HEK293 (cell line): ENCODE results near the gene EGFLAM.

Source experiments
- CTCF ChIA-PET: fragments of 350-600 bp; formaldehyde crosslinking; extraction: SDS; loops from one replicate; lab custom pipeline; 2021; ENCODE audit warnings: antibody characterized with exemption; lab: Yijun Ruan, JAX
- POLR2A ChIA-PET: fragments of 300-600 bp; formaldehyde crosslinking; extraction: SDS; loops from one replicate; lab custom pipeline; 2020; ENCODE audit warnings: antibody characterized with exemption, inconsistent platforms; lab: Yijun Ruan, JAX
- H3K27ac ChIP-seq: fragments of 200-500 bp; sonication (Bioruptor generic); 2 replicates; pipeline ENCODE4 v1.5.1; 2014; ENCODE audit warnings: low read depth, low read length, control low read depth, inconsistent platforms; ENCODE audit errors: extremely low read depth
- H3K36me3 ChIP-seq, 2 experiments: fragments of 200-500 bp in 1 of 2; sonication (Bioruptor generic) in 1 of 2; 1 replicate in 1 of 2; 2 replicates in 1 of 2; pipeline ENCODE4 v1.5.1; 2014 to 2017; ENCODE audit warnings: inconsistent platforms in 2 of 2, low read length in 2 of 2; ENCODE audit not compliant: control insufficient read depth in 2 of 2, insufficient read depth in 1 of 2
- H3K4me1 ChIP-seq: fragments of 200-500 bp; sonication (Bioruptor generic); 2 replicates; pipeline ENCODE4 v1.5.1; 2014; ENCODE audit warnings: mild to moderate bottlenecking, low read length, inconsistent platforms; ENCODE audit not compliant: control insufficient read depth, insufficient read depth
- H3K4me3 ChIP-seq: 2 replicates; pipeline ENCODE4 v1.5.1; 2011; ENCODE audit warnings: low read depth, mild to moderate bottlenecking, control low read depth, low read length, moderate library complexity
- H3K9me3 ChIP-seq: fragments of 200-500 bp; sonication (Bioruptor generic); 2 replicates; pipeline ENCODE4 v1.5.1; 2014; ENCODE audit warnings: low read depth, low read length, inconsistent platforms; ENCODE audit not compliant: control insufficient read depth, insufficient read depth
- ATF2 ChIP-seq: fragments of 450-650 bp; formaldehyde crosslinking; IDR thresholded peaks from 2 replicates; pipeline ENCODE4 v1.5.1; 2016; ENCODE audit warnings: missing biosample characterization, missing genetic modification characterization, low read depth
- EGR2 ChIP-seq: fragments of 450-650 bp; formaldehyde crosslinking; IDR thresholded peaks from 2 replicates; pipeline ENCODE4 v1.5.1; 2016; ENCODE audit warnings: low read depth, missing biosample characterization, missing genetic modification characterization
- GLIS2 ChIP-seq: fragments of 450-650 bp; formaldehyde crosslinking; IDR thresholded peaks from 2 replicates; pipeline ENCODE4 v1.5.1; 2016; ENCODE audit warnings: missing biosample characterization, missing genetic modification characterization
- HOXA7 ChIP-seq: sonication (generic); formaldehyde crosslinking; IDR thresholded peaks from 2 replicates; pipeline ENCODE4 v1.8.1; 2022; ENCODE audit warnings: missing genetic modification reagents, borderline replicate concordance
- SETDB1 ChIP-seq: IDR thresholded peaks from one replicate; pipeline ENCODE4 v1.6.1; 2017; ENCODE audit warnings: mild to moderate bottlenecking, low read length, moderate library complexity, mixed read lengths; ENCODE audit not compliant: insufficient read length
- TRIM28 ChIP-seq: IDR thresholded peaks from 2 replicates; pipeline ENCODE4 v1.6.1; 2011; ENCODE audit warnings: low read length, control low read depth, borderline replicate concordance
- ZBTB21 ChIP-seq: fragments of 450-650 bp; formaldehyde crosslinking; IDR thresholded peaks from 2 replicates; pipeline ENCODE4 v1.5.1; 2017; ENCODE audit warnings: missing biosample characterization, missing genetic modification characterization
- ZFHX2 ChIP-seq: fragments of 450-650 bp; formaldehyde crosslinking; conservative IDR thresholded peaks from 2 replicates; pipeline ENCODE4 v1.5.1; 2016; ENCODE audit warnings: missing biosample characterization, missing genetic modification characterization
- ZNF175 ChIP-seq: fragments of 450-650 bp; formaldehyde crosslinking; IDR thresholded peaks from 2 replicates; pipeline ENCODE4 v1.5.1; 2016; ENCODE audit warnings: missing biosample characterization, missing genetic modification characterization
- ZNF302 ChIP-seq: fragments of 450-650 bp; formaldehyde crosslinking; IDR thresholded peaks from 2 replicates; pipeline ENCODE4 v1.5.1; 2016; ENCODE audit warnings: missing biosample characterization, missing genetic modification characterization, low read depth
- ZNF391 ChIP-seq: fragments of 450-650 bp; formaldehyde crosslinking; IDR thresholded peaks from 2 replicates; pipeline ENCODE4 v1.5.1; 2016; ENCODE audit warnings: low read depth, missing biosample characterization, missing genetic modification characterization, borderline replicate concordance
- ZNF488 ChIP-seq: fragments of 450-650 bp; formaldehyde crosslinking; IDR thresholded peaks from 2 replicates; pipeline ENCODE4 v1.5.1; 2016; ENCODE audit warnings: missing biosample characterization, missing genetic modification characterization
- ZNF518A ChIP-seq: fragments of 450-650 bp; formaldehyde crosslinking; conservative IDR thresholded peaks from 2 replicates; pipeline ENCODE4 v1.5.1; 2016; ENCODE audit warnings: low read depth, missing biosample characterization, missing genetic modification characterization
- ZNF530 ChIP-seq: fragments of 450-650 bp; formaldehyde crosslinking; IDR thresholded peaks from 2 replicates; pipeline ENCODE4 v1.5.1; 2016; ENCODE audit warnings: low read depth, missing biosample characterization, missing genetic modification characterization
- ZNF585B ChIP-seq: fragments of 450-650 bp; formaldehyde crosslinking; IDR thresholded peaks from 2 replicates; pipeline ENCODE4 v1.5.1; 2016; ENCODE audit warnings: missing biosample characterization, missing genetic modification characterization
- ZNF768 ChIP-seq: fragments of 450-650 bp; formaldehyde crosslinking; IDR thresholded peaks from 2 replicates; pipeline ENCODE4 v1.5.1; 2018; ENCODE audit warnings: missing biosample characterization, mild to moderate bottlenecking, missing genetic modification characterization
- ZNF830 ChIP-seq: fragments of 450-650 bp; IDR thresholded peaks from 2 replicates; pipeline ENCODE4 v1.5.0; 2018; ENCODE audit warnings: missing biosample characterization, missing genetic modification characterization, low read depth, mild to moderate bottlenecking, moderate library complexity

EGFLAM gene

GRCh38 chr5:38226091-38226490 is 32.3 kb upstream of the EGFLAM start (continued):
- no peak for TF ChIP-seq ZNF518A

- CTCF ChIA-PET, result no interaction called here
- TF ChIP-seq ZBTB21 (tag by site-specific recombination), result no peak
- no peak for TF ChIP-seq GLIS2 (tag by site-specific recombination)
- no peak for TF ChIP-seq ZNF530 (tag by site-specific recombination)
- TF ChIP-seq EGR2, result peak; percentile 82
- TF ChIP-seq ZFHX2 (tag by site-specific recombination), result peak; percentile 60
- no peak for TF ChIP-seq ZNF175 (tag by site-specific recombination)
- no peak for TF ChIP-seq ATF2
- TF ChIP-seq ZNF488 (tag by site-specific recombination), result no peak
- TF ChIP-seq ZNF302 (tag by site-specific recombination), result no peak
- TF ChIP-seq ZNF391 (tag by site-specific recombination), result no peak
- TF ChIP-seq ZNF768, result no peak
Observed at GRCh38 chr5:38228914-38229313, 29.4 kb upstream of the EGFLAM start.

GRCh38 chr5:38234737-38235136 is 23.6 kb upstream of the EGFLAM start:
- ChIA-PET POLR2A (no interaction called here), CTCF (interaction anchor here (1.0 to 1.2 kb wide), 2 partner anchors 13 to 17 kb away, joined by 3 to 4 read pairs; no protein-coding TSS in a partner anchor)
- Histone ChIP-seq H3K9me3 (no peaks in the 10 kb centered on the region), H3K36me3 (no peaks in the 10 kb centered on the region), H3K4me3 (no peak overlapping the region), H3K4me1 (0 out of 2 replicates have a peak, but pooled peaks cover under 1% of the 10 kb centered on the region), H3K27ac (no peak overlapping the region)
- TF ChIP-seq SETDB1, result peak; percentile 56
- TF ChIP-seq ZNF585B (tag by site-specific recombination), result peak; percentile 91
- TF ChIP-seq HOXA7 (CRISPR knock-in tag), result no peak
- TF ChIP-seq ZNF830 (tag by site-specific recombination), result no peak
- no peak for TF ChIP-seq TRIM28

More at GRCh38 chr5:38228914-38229313, 29.4 kb upstream of the EGFLAM start:
- H3K4me1 ChIP-seq, result no peaks in the 10 kb centered on the region
- H3K36me3 ChIP-seq, result no peaks in the 10 kb centered on the region
- no peak overlapping the region for H3K27ac ChIP-seq
- H3K4me3 ChIP-seq, result no peak overlapping the region
- POLR2A ChIA-PET, result no interaction called here
- no peaks in the 10 kb centered on the region for H3K9me3 ChIP-seq
